ENCODE data around the gene PRR23A. TPM values are rescaled to one million over a fixed set of nuclear protein-coding genes. Genes with fewer than 3 reads are reported as not detected.

Gene PRR23A
- total RNA-seq, 1 donor from 2014 or later: not detected

DNA sequence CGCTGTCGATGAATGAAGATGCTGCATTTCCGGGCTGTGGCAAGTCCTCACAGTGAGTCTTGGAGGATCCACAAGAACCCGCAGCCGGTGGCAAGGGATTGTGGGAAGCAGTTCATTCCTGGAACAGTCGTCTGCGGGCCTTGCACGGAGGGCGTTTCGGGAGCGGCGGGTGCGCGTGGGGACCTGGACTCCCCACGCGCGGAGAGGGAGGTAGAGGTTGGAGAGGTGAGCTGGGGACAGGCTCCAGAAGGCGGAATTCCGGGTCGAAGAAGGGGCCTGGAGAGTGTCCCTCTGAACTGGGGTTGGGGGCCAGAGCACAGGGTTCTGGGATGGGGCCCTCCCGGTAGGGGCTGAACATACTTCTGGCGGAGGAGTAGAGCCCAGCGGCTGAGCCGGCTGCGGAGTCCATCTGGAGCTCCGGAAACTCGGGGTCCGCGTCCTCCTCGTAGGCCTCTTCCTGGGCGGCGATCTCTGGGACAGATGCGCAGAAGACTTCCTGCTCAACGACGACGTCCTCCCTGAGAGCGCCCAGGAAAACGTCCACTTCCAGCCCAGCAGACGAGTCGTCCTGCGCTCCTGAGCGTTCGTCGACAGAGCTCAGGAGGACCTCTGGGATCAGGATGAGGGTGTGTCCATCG is 593 bp downstream of the PRR23A start:
- DNase-seq (ENCODE audit: low read depth) (no peak), FAIRE-seq (no peak)
- no peaks in the 10 kb centered on the region for H3K36me3 ChIP-seq (ENCODE audit: control insufficient read depth, insufficient read depth, low read length)
- H3K27me3 ChIP-seq (ENCODE audit: control insufficient read depth, insufficient read depth, low read length): no peaks in the 10 kb centered on the region
- no peak overlapping the region for H3K4me3 ChIP-seq (ENCODE audit: low read depth, low read length)
- TF ChIP-seq, protein P1, sequence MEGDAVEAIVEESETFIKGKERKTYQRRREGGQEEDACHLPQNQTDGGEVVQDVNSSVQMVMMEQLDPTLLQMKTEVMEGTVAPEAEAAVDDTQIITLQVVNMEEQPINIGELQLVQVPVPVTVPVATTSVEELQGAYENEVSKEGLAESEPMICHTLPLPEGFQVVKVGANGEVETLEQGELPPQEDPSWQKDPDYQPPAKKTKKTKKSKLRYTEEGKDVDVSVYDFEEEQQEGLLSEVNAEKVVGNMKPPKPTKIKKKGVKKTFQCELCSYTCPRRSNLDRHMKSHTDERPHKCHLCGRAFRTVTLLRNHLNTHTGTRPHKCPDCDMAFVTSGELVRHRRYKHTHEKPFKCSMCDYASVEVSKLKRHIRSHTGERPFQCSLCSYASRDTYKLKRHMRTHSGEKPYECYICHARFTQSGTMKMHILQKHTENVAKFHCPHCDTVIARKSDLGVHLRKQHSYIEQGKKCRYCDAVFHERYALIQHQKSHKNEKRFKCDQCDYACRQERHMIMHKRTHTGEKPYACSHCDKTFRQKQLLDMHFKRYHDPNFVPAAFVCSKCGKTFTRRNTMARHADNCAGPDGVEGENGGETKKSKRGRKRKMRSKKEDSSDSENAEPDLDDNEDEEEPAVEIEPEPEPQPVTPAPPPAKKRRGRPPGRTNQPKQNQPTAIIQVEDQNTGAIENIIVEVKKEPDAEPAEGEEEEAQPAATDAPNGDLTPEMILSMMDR (IDR thresholded peaks at IDR 0.05; ENCODE audit: insufficient read depth, low read length, severe bottlenecking): no peak

DNA sequence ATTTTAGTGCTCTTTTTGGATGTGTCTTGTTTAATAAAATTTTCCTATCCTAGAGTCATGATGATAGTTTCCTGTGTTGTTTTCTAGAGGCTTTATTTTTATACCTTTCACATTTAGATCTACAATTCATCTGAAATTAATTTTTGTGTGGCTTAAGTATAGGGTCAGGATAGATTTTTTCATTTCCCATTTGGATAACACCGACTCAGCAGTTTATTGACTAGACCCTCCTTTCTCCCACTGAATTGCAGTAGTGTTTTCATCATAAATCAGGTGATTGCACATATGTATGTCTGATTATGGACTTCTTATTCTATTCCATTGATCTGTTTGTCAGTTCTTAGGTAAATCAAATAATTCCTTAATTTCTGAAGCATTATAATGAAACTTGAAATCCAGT is 10.4 kb downstream of the PRR23A start:
- TF ChIP-seq, protein P1 (IDR thresholded peaks at IDR 0.05; ENCODE audit: insufficient read depth, low read length, severe bottlenecking): no peak
- FAIRE-seq (no peak), DNase-seq (ENCODE audit: low read depth) (no peak)
- Histone ChIP-seq H3K4me3 (ENCODE audit: low read depth, low read length) (no peak overlapping the region), H3K27me3 (ENCODE audit: control insufficient read depth, insufficient read depth, low read length) (no peaks in the 10 kb centered on the region), H3K36me3 (ENCODE audit: control insufficient read depth, insufficient read depth, low read length) (no peaks in the 10 kb centered on the region)

DNA sequence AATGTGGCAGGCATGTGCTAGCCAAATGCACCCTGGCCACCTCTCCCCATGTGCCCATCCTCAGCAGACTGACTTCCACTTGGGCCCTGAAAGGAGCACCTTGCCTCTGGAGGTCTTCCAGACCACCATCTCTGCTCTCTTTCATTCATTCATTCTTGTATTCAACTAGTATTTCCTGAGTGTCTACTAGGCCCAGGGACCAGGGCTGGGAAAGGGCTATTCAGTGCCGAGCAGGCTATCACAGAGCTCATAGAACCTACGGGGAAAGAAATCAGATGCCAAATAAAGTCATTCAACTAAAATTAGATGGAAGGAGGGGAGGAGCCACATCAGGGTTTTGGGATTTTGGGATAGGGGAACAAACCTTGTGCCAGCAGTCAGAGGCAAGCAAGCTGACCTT is 18.9 kb downstream of the PRR23A start:
- Histone ChIP-seq H3K4me3 (ENCODE audit: low read depth, low read length) (no peak overlapping the region), H3K36me3 (ENCODE audit: control insufficient read depth, insufficient read depth, low read length) (no peaks in the 10 kb centered on the region), H3K27me3 (ENCODE audit: control insufficient read depth, insufficient read depth, low read length) (no peaks in the 10 kb centered on the region)
- DNase-seq (ENCODE audit: low read depth) (no peak), FAIRE-seq (no peak)
- TF ChIP-seq, protein P1 (IDR thresholded peaks at IDR 0.05; ENCODE audit: insufficient read depth, low read length, severe bottlenecking): no peak

DNA sequence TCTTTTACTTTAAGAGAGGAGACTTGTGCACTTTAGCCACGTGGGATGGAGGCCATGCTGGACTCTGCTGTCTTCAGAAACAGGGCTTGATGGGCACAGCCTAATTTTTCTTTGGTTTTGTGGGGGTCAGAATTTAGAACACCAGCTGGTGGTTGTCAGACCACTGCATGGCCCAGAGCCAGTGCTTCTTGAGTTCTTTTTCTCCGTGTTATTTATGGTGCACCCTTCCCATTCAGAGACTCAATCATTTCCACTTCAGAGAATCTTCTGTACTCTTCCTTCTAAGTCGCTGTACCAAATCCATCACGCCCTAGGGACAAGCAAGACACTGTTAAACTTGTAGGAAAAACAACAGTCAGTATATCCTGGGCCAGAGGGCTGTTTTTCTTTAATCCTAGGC is 20.1 kb downstream of the PRR23A start:
- FAIRE-seq (no peak), DNase-seq (ENCODE audit: low read depth) (no peak)
- H3K36me3 ChIP-seq (ENCODE audit: control insufficient read depth, insufficient read depth, low read length): no peaks in the 10 kb centered on the region
- TF ChIP-seq, protein P1 (IDR thresholded peaks at IDR 0.05; ENCODE audit: insufficient read depth, low read length, severe bottlenecking): no peak
- no peak overlapping the region for H3K4me3 ChIP-seq (ENCODE audit: low read depth, low read length)
- no peaks in the 10 kb centered on the region for H3K27me3 ChIP-seq (ENCODE audit: control insufficient read depth, insufficient read depth, low read length)

DNA sequence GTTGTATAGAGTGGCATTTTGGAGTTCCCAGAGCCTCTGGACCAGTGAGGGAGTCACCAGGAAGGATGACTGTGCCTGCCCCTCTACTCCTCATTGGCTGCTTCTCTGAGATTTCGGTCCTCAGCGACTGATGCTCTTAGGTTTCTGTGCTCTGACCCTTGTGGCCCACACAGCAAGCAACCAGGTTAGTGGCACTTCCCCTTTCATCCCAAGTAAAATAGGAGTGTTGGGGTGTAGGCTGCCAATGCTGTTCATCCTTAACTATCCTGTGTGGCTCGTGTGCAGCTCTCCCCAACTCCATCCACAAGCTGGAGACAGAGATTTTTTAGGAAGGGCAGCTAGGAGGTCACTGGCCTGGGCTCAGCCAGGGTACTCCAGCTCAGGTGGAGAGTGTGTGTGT is 21.3 kb downstream of the PRR23A start:
- H3K27me3 ChIP-seq (ENCODE audit: control insufficient read depth, insufficient read depth, low read length): no peaks in the 10 kb centered on the region
- H3K4me3 ChIP-seq (ENCODE audit: low read depth, low read length): no peak overlapping the region
- H3K36me3 ChIP-seq (ENCODE audit: control insufficient read depth, insufficient read depth, low read length): no peaks in the 10 kb centered on the region
- DNase-seq (ENCODE audit: low read depth): no peak
- TF ChIP-seq, protein P1 (IDR thresholded peaks at IDR 0.05; ENCODE audit: insufficient read depth, low read length, severe bottlenecking): no peak
- FAIRE-seq: no peak

DNA sequence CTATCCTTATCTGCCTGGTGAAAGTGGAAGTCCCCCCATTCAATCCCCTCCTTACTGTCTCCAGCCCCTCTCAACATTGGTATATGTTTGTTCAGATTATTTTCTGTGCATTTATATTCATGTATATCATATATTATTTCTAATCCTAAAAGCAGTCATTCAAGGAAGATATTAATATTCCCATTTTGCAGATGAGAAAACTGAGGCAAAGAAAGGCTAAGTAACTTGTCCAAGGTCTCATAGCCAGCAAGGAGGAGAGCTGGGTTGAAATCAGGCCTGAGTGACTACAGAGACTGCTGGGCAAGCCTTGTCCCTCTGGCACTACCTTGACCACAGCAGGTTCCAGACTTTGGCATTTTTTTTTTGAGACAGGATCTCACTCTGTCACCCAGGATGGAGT is 30.0 kb downstream of the PRR23A start:
- Histone ChIP-seq H3K4me3 (ENCODE audit: low read depth, low read length) (no peak overlapping the region), H3K27me3 (ENCODE audit: control insufficient read depth, insufficient read depth, low read length) (no peaks in the 10 kb centered on the region), H3K36me3 (ENCODE audit: control insufficient read depth, insufficient read depth, low read length) (no peaks in the 10 kb centered on the region)
- DNase-seq (ENCODE audit: low read depth) (no peak), FAIRE-seq (no peak)
- TF ChIP-seq, protein P1 (IDR thresholded peaks at IDR 0.05; ENCODE audit: insufficient read depth, low read length, severe bottlenecking): no peak

Measured in bronchial epithelial cell (primary cell).